PC-3 (cell line): ENCODE data around the gene SLC6A6. TPM values are rescaled to one million over a fixed set of nuclear protein-coding genes. Genes with fewer than 3 reads are reported as not detected.

ENCODE experiments used
- ATAC-seq: fragments of 200-7000 bp; cut with Tn5 transposase; 2 replicates; pipeline ENCODE4 v1.9.1; 2020; ENCODE audit warnings: mild to moderate bottlenecking, moderate library complexity
- BruUV-seq: library from RNA; stranded (reverse); fragments of 400-500 nt; replicated peaks from 2 replicates; lab custom pipeline; 2021; lab: Mats Ljungman, UMichigan
- CTCF ChIA-PET: fragments of 300-600 bp; sonication (Branson Sonifier 250); formaldehyde crosslinking; loops from one replicate; lab custom pipeline; 2022; ENCODE audit warnings: antibody characterized with exemption; lab: Charles Lee
- POLR2A ChIA-PET: fragments of 300-600 bp; sonication (Branson Sonifier 250); formaldehyde crosslinking; loops from one replicate; lab custom pipeline; 2022; ENCODE audit warnings: antibody characterized with exemption; ENCODE audit not compliant: unreplicated experiment; lab: Charles Lee
- DNase-seq: peaks from one replicate; pipeline ENCODE4 v3.0.0-alpha.2; 2015
- H2AFZ ChIP-seq: fragments of 300-600 bp; sonication (generic); 2 replicates; pipeline ENCODE4 v1.6.0; 2016; ENCODE audit warnings: antibody characterized with exemption, low read length
- H3F3A ChIP-seq: fragments of 300-600 bp; sonication (generic); one replicate; pipeline ENCODE4 v1.6.0; 2017; ENCODE audit warnings: antibody characterized with exemption, low read length, control low read depth, mild to moderate bottlenecking; ENCODE audit not compliant: unreplicated experiment
- H3K27ac ChIP-seq: fragments of 300-600 bp; sonication (generic); 2 replicates; pipeline ENCODE4 v1.5.1; 2016; ENCODE audit warnings: mild to moderate bottlenecking, low read length
- H3K27me3 ChIP-seq: fragments of 300-600 bp; sonication (generic); 2 replicates; pipeline ENCODE4 v1.6.1; 2016; ENCODE audit warnings: low read length, mixed read lengths
- H3K36me3 ChIP-seq: fragments of 300-600 bp; sonication (generic); 2 replicates; pipeline ENCODE4 v1.6.1; 2016; ENCODE audit warnings: low read depth, mixed run types, low read length, mixed read lengths
- H3K4me1 ChIP-seq: fragments of 300-600 bp; sonication (generic); 2 replicates; pipeline ENCODE4 v1.5.1; 2016; ENCODE audit warnings: low read length; ENCODE audit not compliant: insufficient read depth
- H3K4me2 ChIP-seq: fragments of 300-600 bp; sonication (generic); 2 replicates; pipeline ENCODE4 v1.6.0; 2016; ENCODE audit warnings: low read length
- H3K4me3 ChIP-seq: fragments of 300-600 bp; sonication (generic); 2 replicates; pipeline ENCODE4 v1.5.1; 2016; ENCODE audit warnings: mild to moderate bottlenecking, low read length, mixed read lengths
- H3K79me2 ChIP-seq: fragments of 300-600 bp; sonication (generic); 2 replicates; pipeline ENCODE4 v1.6.1; 2017; ENCODE audit warnings: low read length, mixed read lengths
- H3K9ac ChIP-seq: fragments of 300-600 bp; sonication (generic); 2 replicates; pipeline ENCODE4 v1.6.0; 2016; ENCODE audit warnings: mild to moderate bottlenecking, low read length
- H3K9me2 ChIP-seq: fragments of 300-600 bp; sonication (generic); replicated peaks from 2 replicates; pipeline ENCODE4 v1.6.1; 2016; ENCODE audit warnings: mixed run types, low read length, mixed read lengths
- H3K9me3 ChIP-seq: fragments of 300-600 bp; sonication (generic); 2 replicates; pipeline ENCODE4 v1.6.1; 2016; ENCODE audit warnings: low read length, mixed read lengths
- H4K20me1 ChIP-seq: fragments of 300-600 bp; sonication (generic); 2 replicates; pipeline ENCODE4 v1.6.1; 2016; ENCODE audit warnings: low read length, mixed read lengths
- EZH2 ChIP-seq: fragments of 300-600 bp; sonication (generic); IDR thresholded peaks from one replicate; pipeline ENCODE4 v1.6.1; 2017; ENCODE audit warnings: antibody characterized with exemption, mild to moderate bottlenecking, low read length; ENCODE audit not compliant: unreplicated experiment
- EZH2phosphoT487 ChIP-seq: fragments of 300-600 bp; sonication (generic); IDR thresholded peaks from 2 replicates; pipeline ENCODE4 v1.6.1; 2018; ENCODE audit warnings: mild to moderate bottlenecking, antibody characterized with exemption, low read length, borderline replicate concordance
- intact Hi-C: fragments of 100-400 bp; cut with micrococcal nuclease; formaldehyde crosslinking; loops from 2 replicates; pipeline ENCODE4 v1.9.0; 2023
- total RNA-seq: library from RNA; depleted of rRNA; stranded (reverse); fragments of >200 nt; gene quantifications from 2 replicates; pipeline ENCODE4 v1.2.3, GENCODE V29; 2014
- TF ChIP-seq, protein P1 (sequence below): fragments of 300-600 bp; sonication (generic); conservative IDR thresholded peaks from 2 replicates; pipeline ENCODE4 v1.5.1; 2017; ENCODE audit warnings: antibody characterized with exemption, low read depth, mild to moderate bottlenecking, low read length

Gene SLC6A6
- total RNA-seq, 1 experiment from 2014 or later, result 28.1 TPM

- Histone ChIP-seq H4K20me1 (0 out of 2 replicates have a peak, but pooled peaks cover 5% of the 10 kb centered on the region), H3K4me1 (peaks cover 14% of the 10 kb centered on the region), H3K4me2 (no peak overlapping the region), H3K36me3 (peaks cover 32% of the 10 kb centered on the region), H3K27ac (no peak overlapping the region), H3K9me3 (no peaks in the 10 kb centered on the region), H2AFZ (no peak overlapping the region), H3F3A (no peaks in the 10 kb centered on the region), H3K4me3 (no peak overlapping the region), H3K79me2 (peaks cover 14% of the 10 kb centered on the region; the same call in 1 of the 2 replicates), H3K9ac (no peak overlapping the region), H3K27me3 (no peaks in the 10 kb centered on the region), H3K9me2 (no peaks in the 10 kb centered on the region)
- CTCF ChIA-PET, result no interaction called here
- no peak for DNase-seq
- intact Hi-C loops, result no loop called here
- TF ChIP-seq EZH2phosphoT487, result no peak
- no peak for ATAC-seq
- no TSS peak for BruUV-seq
- POLR2A ChIA-PET, result no interaction called here
Measured at GRCh38 chr3:14445773-14446172, 43.4 kb downstream of the SLC6A6 start.

DNA sequence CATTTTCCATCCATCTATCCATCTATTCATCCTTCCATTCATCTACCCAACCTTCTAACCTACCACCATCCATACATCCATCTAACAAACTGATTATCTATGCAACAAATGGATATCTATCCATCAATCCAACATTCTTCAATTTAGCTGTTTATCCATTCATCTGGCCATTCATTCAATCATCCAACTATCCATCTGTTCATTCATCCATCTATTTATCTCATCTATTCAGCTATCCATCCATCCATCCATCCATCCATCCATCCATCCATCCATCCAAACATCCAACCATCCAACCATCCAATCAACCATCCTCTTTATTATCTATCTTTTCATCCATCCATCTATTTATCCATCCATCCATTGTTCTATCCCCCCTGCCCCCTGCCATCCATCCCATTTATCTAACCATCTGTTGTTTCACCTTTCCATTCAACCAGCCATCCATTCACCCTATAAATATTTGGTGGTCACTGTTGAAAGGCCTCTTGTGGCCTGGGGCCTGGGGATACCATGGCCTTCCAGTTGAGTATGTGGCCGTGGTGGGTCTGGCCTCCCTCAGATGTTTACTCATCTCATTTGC is 44.7 kb downstream of the SLC6A6 start:
- peaks cover 8% of the 10 kb centered on the region for H3K4me1 ChIP-seq
- no peaks in the 10 kb centered on the region for H3F3A ChIP-seq
- no peak overlapping the region for H3K4me3 ChIP-seq
- no peaks in the 10 kb centered on the region for H3K9me3 ChIP-seq
- CTCF ChIA-PET, result no interaction called here
- H3K27ac ChIP-seq, result no peak overlapping the region
- TF ChIP-seq, protein P1, sequence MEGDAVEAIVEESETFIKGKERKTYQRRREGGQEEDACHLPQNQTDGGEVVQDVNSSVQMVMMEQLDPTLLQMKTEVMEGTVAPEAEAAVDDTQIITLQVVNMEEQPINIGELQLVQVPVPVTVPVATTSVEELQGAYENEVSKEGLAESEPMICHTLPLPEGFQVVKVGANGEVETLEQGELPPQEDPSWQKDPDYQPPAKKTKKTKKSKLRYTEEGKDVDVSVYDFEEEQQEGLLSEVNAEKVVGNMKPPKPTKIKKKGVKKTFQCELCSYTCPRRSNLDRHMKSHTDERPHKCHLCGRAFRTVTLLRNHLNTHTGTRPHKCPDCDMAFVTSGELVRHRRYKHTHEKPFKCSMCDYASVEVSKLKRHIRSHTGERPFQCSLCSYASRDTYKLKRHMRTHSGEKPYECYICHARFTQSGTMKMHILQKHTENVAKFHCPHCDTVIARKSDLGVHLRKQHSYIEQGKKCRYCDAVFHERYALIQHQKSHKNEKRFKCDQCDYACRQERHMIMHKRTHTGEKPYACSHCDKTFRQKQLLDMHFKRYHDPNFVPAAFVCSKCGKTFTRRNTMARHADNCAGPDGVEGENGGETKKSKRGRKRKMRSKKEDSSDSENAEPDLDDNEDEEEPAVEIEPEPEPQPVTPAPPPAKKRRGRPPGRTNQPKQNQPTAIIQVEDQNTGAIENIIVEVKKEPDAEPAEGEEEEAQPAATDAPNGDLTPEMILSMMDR, result no peak
- TF ChIP-seq EZH2phosphoT487, result no peak
- no peak for DNase-seq
- no peak overlapping the region for H3K9ac ChIP-seq
- no peak overlapping the region for H2AFZ ChIP-seq
- no peak for ATAC-seq
- 0 out of 2 replicates have a peak, but pooled peaks cover 5% of the 10 kb centered on the region for H4K20me1 ChIP-seq
- no TSS peak for BruUV-seq
- H3K79me2 ChIP-seq, result peaks cover 10% of the 10 kb centered on the region; the same call in 1 of the 2 replicates
- H3K9me2 ChIP-seq, result no peaks in the 10 kb centered on the region
- H3K4me2 ChIP-seq, result no peak overlapping the region
- peaks cover 36% of the 10 kb centered on the region for H3K36me3 ChIP-seq
- intact Hi-C loops, result no loop called here
- H3K27me3 ChIP-seq, result no peaks in the 10 kb centered on the region
- POLR2A ChIA-PET, result no interaction called here

GRCh38 chr3:14448063-14448462 is 45.7 kb downstream of the SLC6A6 start:
- H2AFZ ChIP-seq, result no peak overlapping the region
- H3K4me2 ChIP-seq, result no peak overlapping the region
- no peak overlapping the region for H3K27ac ChIP-seq
- no peaks in the 10 kb centered on the region for H4K20me1 ChIP-seq
- H3K79me2 ChIP-seq, result no peaks in the 10 kb centered on the region
- ATAC-seq, result no peak
- H3K9ac ChIP-seq, result no peak overlapping the region
- no peak overlapping the region for H3K4me3 ChIP-seq
- no peaks in the 10 kb centered on the region for H3K27me3 ChIP-seq
- DNase-seq, result no peak
- no peaks in the 10 kb centered on the region for H3K9me3 ChIP-seq
- no peak for TF ChIP-seq EZH2
- TF ChIP-seq, protein P1, result no peak
- POLR2A ChIA-PET, result no interaction called here
- no TSS peak for BruUV-seq
- no peaks in the 10 kb centered on the region for H3K9me2 ChIP-seq
- peaks cover 14% of the 10 kb centered on the region for H3K4me1 ChIP-seq
- intact Hi-C loops, result no loop called here
- CTCF ChIA-PET, result no interaction called here
- peaks cover 1% of the 10 kb centered on the region for H3F3A ChIP-seq
- H3K36me3 ChIP-seq, result peaks cover 36% of the 10 kb centered on the region
